K562 (cell line): ENCODE data around the gene POLR3GL. TPM values are rescaled to one million over a fixed set of nuclear protein-coding genes. Genes with fewer than 3 reads are reported as not detected.

Source experiments
- ATF1 ChIP-seq, 2 experiments: fragments of 450-650 bp in 1 of 2; IDR thresholded peaks; 2 replicates each; pipeline ENCODE4 v1.6.1; 2016; ENCODE audit warnings: missing compliant biosample characterization in 1 of 2, missing genetic modification characterization in 1 of 2
- BACH1 ChIP-seq: fragments of 200-800 bp; sonication (Bioruptor generic); IDR thresholded peaks from 2 replicates; pipeline ENCODE4 v1.6.1; 2016; ENCODE audit warnings: missing genetic modification characterization, missing compliant biosample characterization
- BRD4 ChIP-seq: fragments of 200-600 bp; sonication (generic); IDR thresholded peaks from 2 replicates; pipeline ENCODE4 v1.6.1; 2017; ENCODE audit warnings: inconsistent platforms
- COPS2 ChIP-seq: fragments of 450-650 bp; conservative IDR thresholded peaks from 2 replicates; pipeline ENCODE4 v1.6.1; 2016; ENCODE audit warnings: mild to moderate bottlenecking, moderate library complexity
- CREM ChIP-seq: IDR thresholded peaks from 2 replicates; pipeline ENCODE4 v1.6.1; 2014; ENCODE audit warnings: antibody characterized with exemption, low read depth
- DNMT1 ChIP-seq: fragments of 450-650 bp; IDR thresholded peaks from 2 replicates; pipeline ENCODE4 v1.6.1; 2016; ENCODE audit warnings: antibody characterized with exemption, mild to moderate bottlenecking
- EGR1 ChIP-seq: fragments of 450-650 bp; conservative IDR thresholded peaks from 2 replicates; pipeline ENCODE4 v1.6.1; 2017; ENCODE audit warnings: mild to moderate bottlenecking
- EP400 ChIP-seq: fragments of 450-650 bp; IDR thresholded peaks from 2 replicates; pipeline ENCODE4 v1.6.1; 2017; ENCODE audit warnings: antibody characterized with exemption, mild to moderate bottlenecking, moderate library complexity
- HDAC2 ChIP-seq: fragments of 450-650 bp; IDR thresholded peaks from 2 replicates; pipeline ENCODE4 v1.6.1; 2016; ENCODE audit warnings: mild to moderate bottlenecking
- KAT7 ChIP-seq: sonication (generic); formaldehyde crosslinking; IDR thresholded peaks from 2 replicates; pipeline ENCODE4 v1.8.0; 2022; ENCODE audit warnings: missing genetic modification reagents, mild to moderate bottlenecking, borderline replicate concordance
- MTA3 ChIP-seq: fragments of 450-650 bp; formaldehyde crosslinking; IDR thresholded peaks from 2 replicates; pipeline ENCODE4 v1.6.1; 2017; ENCODE audit warnings: mild to moderate bottlenecking, borderline replicate concordance
- MYNN ChIP-seq, 2 experiments: sonication (generic); formaldehyde crosslinking in 1 of 2; IDR thresholded peaks; 2 replicates each; pipeline versions ENCODE4 v1.5.0 to v1.6.1; 2016 to 2020; ENCODE audit warnings: antibody characterized with exemption in 1 of 2, missing genetic modification reagents in 1 of 2
- NRF1 ChIP-seq, 2 experiments: fragments of 450-650 bp; IDR thresholded peaks in 1 of 2; conservative IDR thresholded peaks in 1 of 2; 2 replicates each; pipeline ENCODE4 v1.6.1; 2014; ENCODE audit warnings: mild to moderate bottlenecking in 2 of 2
- POLR2H ChIP-seq: IDR thresholded peaks from 2 replicates; pipeline ENCODE4 v1.6.1; 2016; ENCODE audit warnings: missing genetic modification characterization, low read depth, mild to moderate bottlenecking, control low read depth, missing compliant biosample characterization, moderate library complexity
- RBM14 ChIP-seq: fragments of 200-400 bp; formaldehyde crosslinking; IDR thresholded peaks from 2 replicates; pipeline ENCODE4 v1.6.1; 2018; ENCODE audit warnings: low read depth, mild to moderate bottlenecking, low read length, moderate library complexity, borderline replicate concordance; ENCODE audit not compliant: insufficient read depth
- STAT5B ChIP-seq: fragments of 250-450 bp; sonication (Bioruptor Pico); IDR thresholded peaks from 2 replicates; pipeline ENCODE4 v1.8.0; 2021; ENCODE audit warnings: mild to moderate bottlenecking, inconsistent platforms
- TAF9B ChIP-seq: fragments of 450-650 bp; IDR thresholded peaks from 2 replicates; pipeline ENCODE4 v1.6.1; 2018; ENCODE audit warnings: mild to moderate bottlenecking; ENCODE audit not compliant: partially characterized antibody
- TOE1 ChIP-seq, 2 experiments: fragments of 450-650 bp in 1 of 2; sonication (generic) in 1 of 2; formaldehyde crosslinking in 1 of 2; IDR thresholded peaks; 2 replicates each; pipeline versions ENCODE4 v1.7.1 to v1.8.0; 2016 to 2022; ENCODE audit warnings: borderline replicate concordance in 2 of 2, mild to moderate bottlenecking in 2 of 2, antibody characterized with exemption in 1 of 2, inconsistent platforms in 1 of 2, low read depth in 1 of 2, missing genetic modification reagents in 1 of 2, moderate library complexity in 1 of 2
- ZNF431 ChIP-seq: sonication (generic); formaldehyde crosslinking; IDR thresholded peaks from 2 replicates; pipeline ENCODE4 v1.8.0; 2022; ENCODE audit warnings: mild to moderate bottlenecking, missing genetic modification reagents
- polyA plus RNA-seq, 8 experiments: library from polyadenylated mRNA; depleted of rRNA in 4 of 8; stranded (reverse) in 5 of 8; unstranded in 3 of 8; fragments of >200 nt; fragmentation: Nextera tagmentation in 2 of 8; fragmentation: Illumina TruSeq in 1 of 8; extraction: Ambion mirVana in 2 of 8; extraction: Trizol in 1 of 8; gene quantifications; 2 replicates each; pipeline versions ENCODE4 v1.2.1 to v1.2.3, GENCODE V29; 2011 to 2014; ENCODE audit warnings: inconsistent platforms in 1 of 8, missing spikeins in 1 of 8
- total RNA-seq, 7 experiments: library from RNA; depleted of rRNA in 6 of 7; stranded (reverse); fragments of >200 nt in 6 of 7; fragmentation: Illumina TruSeq in 2 of 7; extraction: Trizol in 2 of 7; gene quantifications; 2 replicates each; pipeline versions ENCODE4 v1.2.1 to v1.2.3, GENCODE V29; 2011 to 2021; ENCODE audit warnings: low replicate concordance in 1 of 7
- TF ChIP-seq, protein P1 (sequence below): sonication (generic); formaldehyde crosslinking; IDR thresholded peaks from 2 replicates; pipeline ENCODE4 v1.8.1; 2023; ENCODE audit warnings: mild to moderate bottlenecking, missing genetic modification reagents
- TF ChIP-seq, protein P2 (sequence below): fragments of 250-450 bp; sonication (Bioruptor Pico); IDR thresholded peaks from 2 replicates; pipeline ENCODE4 v1.4.0; 2020; ENCODE audit warnings: mild to moderate bottlenecking, moderate library complexity
- TF ChIP-seq, protein P3 (sequence below): IDR thresholded peaks from 2 replicates; pipeline ENCODE4 v1.6.1; 2014; ENCODE audit warnings: antibody characterized with exemption

Gene POLR3GL
- total and polyA plus RNA-seq, 9 of the 15 experiments (the other 6 are each of a cell fraction or from before 2014, with no cell fraction given): 14.6 to 48.4 (median 38.2) TPM

DNA sequence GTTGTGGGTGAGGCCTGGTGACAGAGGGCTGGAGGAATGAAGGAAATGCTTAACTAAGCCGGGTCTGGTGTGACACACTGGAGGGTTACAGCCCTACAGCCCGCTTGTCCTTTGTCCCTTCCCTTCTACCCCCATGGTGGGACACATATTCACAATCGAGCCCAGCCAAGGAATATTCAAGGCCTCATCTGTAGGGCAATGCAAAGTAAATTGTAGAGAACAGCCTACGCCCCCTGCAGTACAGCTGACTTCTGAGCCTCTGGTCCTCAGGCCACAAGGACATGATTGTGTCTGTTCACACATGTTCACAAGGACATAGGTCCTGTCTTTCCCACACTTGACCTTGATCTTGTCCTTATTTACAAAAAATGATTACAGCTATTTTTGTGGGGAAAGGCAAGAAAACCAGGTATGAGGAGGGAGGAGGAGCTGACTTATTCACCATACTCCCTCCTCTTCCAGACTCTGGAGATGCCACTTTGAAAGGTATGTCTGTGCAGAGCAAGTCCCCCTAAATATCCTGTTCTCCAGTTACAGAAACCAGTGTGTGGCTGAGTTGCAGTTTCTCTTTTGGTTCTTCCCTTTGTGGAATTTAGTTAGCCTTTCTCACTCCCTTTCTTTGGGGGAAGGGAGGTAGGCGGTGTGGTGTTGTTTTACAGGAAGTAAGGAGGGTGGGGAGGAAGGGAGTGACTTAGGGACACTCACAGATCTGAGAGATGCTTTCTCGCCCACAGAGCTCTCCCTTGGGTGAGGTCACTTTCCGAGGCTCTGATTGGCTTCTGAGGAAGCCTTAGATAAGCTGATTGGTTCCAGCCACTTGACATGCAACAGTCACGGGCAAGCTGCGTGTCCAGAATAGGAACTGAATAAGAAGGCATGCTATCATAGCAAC, 14.6 kb downstream of the POLR3GL start (continued):
- TF ChIP-seq COPS2 (no peak), BRD4 (peak; percentile 58; the same call in 1 of the 2 replicates), MTA3 (peak; percentile 72), TAF9B (peak; percentile 86), BACH1 (tag) (no peak; the same call in 1 of the 2 replicates), KAT7 (peak; percentile 72; the same call in 1 of the 2 replicates), ATF1 (CRISPR knock-in tag; IDR thresholded peaks at IDR 0.05) (no peak), ATF1 (tag; IDR thresholded peaks at IDR 0.05) (peak; percentile 86), EP400 (peak; percentile 84), MYNN (IDR thresholded peaks at IDR 0.05) (no peak), MYNN (CRISPR knock-in tag; IDR thresholded peaks at IDR 0.05) (no peak), HDAC2 (0 out of 2 replicates have a peak, but pooled peaks have one; percentile 54), ZNF431 (CRISPR knock-in tag) (peak; percentile 33; the same call in 1 of the 2 replicates), NRF1 (conservative IDR thresholded peaks at IDR 0.05 in 1 of 2, IDR thresholded peaks at IDR 0.05 in 1 of 2) (peak; percentile 11 to 44; a peak in 2 of 4 replicates), STAT5B (CRISPR knock-in tag) (no peak), CREM (peak; percentile 80), DNMT1 (no peak), TOE1 (IDR thresholded peaks at IDR 0.05; ENCODE audit: borderline replicate concordance) (peak; percentile 16; the same call in 1 of the 2 replicates), TOE1 (CRISPR knock-in tag; IDR thresholded peaks at IDR 0.05; ENCODE audit: borderline replicate concordance, low read depth) (no peak), POLR2H (tag) (peak; percentile 85), EGR1 (peak; percentile 88), RBM14 (no peak)
- TF ChIP-seq, protein P1, sequence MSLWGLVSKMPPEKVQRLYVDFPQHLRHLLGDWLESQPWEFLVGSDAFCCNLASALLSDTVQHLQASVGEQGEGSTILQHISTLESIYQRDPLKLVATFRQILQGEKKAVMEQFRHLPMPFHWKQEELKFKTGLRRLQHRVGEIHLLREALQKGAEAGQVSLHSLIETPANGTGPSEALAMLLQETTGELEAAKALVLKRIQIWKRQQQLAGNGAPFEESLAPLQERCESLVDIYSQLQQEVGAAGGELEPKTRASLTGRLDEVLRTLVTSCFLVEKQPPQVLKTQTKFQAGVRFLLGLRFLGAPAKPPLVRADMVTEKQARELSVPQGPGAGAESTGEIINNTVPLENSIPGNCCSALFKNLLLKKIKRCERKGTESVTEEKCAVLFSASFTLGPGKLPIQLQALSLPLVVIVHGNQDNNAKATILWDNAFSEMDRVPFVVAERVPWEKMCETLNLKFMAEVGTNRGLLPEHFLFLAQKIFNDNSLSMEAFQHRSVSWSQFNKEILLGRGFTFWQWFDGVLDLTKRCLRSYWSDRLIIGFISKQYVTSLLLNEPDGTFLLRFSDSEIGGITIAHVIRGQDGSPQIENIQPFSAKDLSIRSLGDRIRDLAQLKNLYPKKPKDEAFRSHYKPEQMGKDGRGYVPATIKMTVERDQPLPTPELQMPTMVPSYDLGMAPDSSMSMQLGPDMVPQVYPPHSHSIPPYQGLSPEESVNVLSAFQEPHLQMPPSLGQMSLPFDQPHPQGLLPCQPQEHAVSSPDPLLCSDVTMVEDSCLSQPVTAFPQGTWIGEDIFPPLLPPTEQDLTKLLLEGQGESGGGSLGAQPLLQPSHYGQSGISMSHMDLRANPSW (CRISPR knock-in tag): peak; percentile 41; the same call in 1 of the 2 replicates
- TF ChIP-seq, protein P2, sequence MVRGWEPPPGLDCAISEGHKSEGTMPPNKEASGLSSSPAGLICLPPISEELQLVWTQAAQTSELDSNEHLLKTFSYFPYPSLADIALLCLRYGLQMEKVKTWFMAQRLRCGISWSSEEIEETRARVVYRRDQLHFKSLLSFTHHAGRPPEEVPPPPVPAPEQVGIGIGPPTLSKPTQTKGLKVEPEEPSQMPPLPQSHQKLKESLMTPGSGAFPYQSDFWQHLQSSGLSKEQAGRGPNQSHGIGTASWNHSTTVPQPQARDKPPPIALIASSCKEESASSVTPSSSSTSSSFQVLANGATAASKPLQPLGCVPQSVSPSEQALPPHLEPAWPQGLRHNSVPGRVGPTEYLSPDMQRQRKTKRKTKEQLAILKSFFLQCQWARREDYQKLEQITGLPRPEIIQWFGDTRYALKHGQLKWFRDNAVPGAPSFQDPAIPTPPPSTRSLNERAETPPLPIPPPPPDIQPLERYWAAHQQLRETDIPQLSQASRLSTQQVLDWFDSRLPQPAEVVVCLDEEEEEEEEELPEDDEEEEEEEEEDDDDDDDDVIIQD: no peak
- TF ChIP-seq, protein P3, sequence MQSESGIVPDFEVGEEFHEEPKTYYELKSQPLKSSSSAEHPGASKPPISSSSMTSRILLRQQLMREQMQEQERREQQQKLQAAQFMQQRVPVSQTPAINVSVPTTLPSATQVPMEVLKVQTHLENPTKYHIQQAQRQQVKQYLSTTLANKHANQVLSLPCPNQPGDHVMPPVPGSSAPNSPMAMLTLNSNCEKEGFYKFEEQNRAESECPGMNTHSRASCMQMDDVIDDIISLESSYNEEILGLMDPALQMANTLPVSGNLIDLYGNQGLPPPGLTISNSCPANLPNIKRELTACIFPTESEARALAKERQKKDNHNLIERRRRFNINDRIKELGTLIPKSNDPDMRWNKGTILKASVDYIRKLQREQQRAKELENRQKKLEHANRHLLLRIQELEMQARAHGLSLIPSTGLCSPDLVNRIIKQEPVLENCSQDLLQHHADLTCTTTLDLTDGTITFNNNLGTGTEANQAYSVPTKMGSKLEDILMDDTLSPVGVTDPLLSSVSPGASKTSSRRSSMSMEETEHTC: no peak
